Measurements from ENCODE around the gene MBNL1. TPM values are rescaled to one million over a fixed set of nuclear protein-coding genes. Genes with fewer than 3 reads are reported as not detected.

Gene MBNL1
- total RNA-seq, 6 experiments from 2014 or later, result 49.9 to 89.6 (median 63.2) TPM

GRCh38 chr3:152455989-152456388 lies 187.3 kb downstream of the MBNL1 start:
- 72% methylated on average over 4 of the region's 8 CpGs for WGBS (ENCODE audit: insufficient coverage, low coverage, low lambda C conversion rate, missing lambda C conversion rate)
- Histone ChIP-seq H3K27ac (no peak overlapping the region), H3K27me3 (no peaks in the 10 kb centered on the region), H3K4me1 (no peaks in the 10 kb centered on the region), H3K9me3 (no peaks in the 10 kb centered on the region), H3K36me3 (peaks cover 0 to 25% (median 15%) of the 10 kb centered on the region in 4 donors), H3K4me3 (no peak overlapping the region)
- ATAC-seq, result no peak
- intact Hi-C loops (cut with DNase I), result no loop called here
- no peak for DNase-seq
- TF ChIP-seq POLR2A (IDR thresholded peaks at IDR 0.05) (no peak), CTCF (IDR thresholded peaks at IDR 0.05) (no peak)

GRCh38 chr3:152457500-152458375 lies 189.0 kb downstream of the MBNL1 start:
- H3K27ac ChIP-seq, result no peak overlapping the region
- 80% methylated on average over 5 of the region's 7 CpGs for WGBS (ENCODE audit: insufficient coverage, low coverage, low lambda C conversion rate, missing lambda C conversion rate)
- intact Hi-C loops (cut with DNase I), result no loop called here
- H3K36me3 ChIP-seq, result peaks cover 0 to 31% (median 17%) of the 10 kb centered on the region in 4 donors
- H3K27me3 ChIP-seq, result no peaks in the 10 kb centered on the region
- H3K9me3 ChIP-seq, result no peaks in the 10 kb centered on the region
- DNase-seq, result no peak
- ATAC-seq, result no peak
- no peaks in the 10 kb centered on the region for H3K4me1 ChIP-seq
- TF ChIP-seq POLR2A (IDR thresholded peaks at IDR 0.05), result no peak
- TF ChIP-seq CTCF (IDR thresholded peaks at IDR 0.05), result no peak
- no peak overlapping the region for H3K4me3 ChIP-seq

DNA sequence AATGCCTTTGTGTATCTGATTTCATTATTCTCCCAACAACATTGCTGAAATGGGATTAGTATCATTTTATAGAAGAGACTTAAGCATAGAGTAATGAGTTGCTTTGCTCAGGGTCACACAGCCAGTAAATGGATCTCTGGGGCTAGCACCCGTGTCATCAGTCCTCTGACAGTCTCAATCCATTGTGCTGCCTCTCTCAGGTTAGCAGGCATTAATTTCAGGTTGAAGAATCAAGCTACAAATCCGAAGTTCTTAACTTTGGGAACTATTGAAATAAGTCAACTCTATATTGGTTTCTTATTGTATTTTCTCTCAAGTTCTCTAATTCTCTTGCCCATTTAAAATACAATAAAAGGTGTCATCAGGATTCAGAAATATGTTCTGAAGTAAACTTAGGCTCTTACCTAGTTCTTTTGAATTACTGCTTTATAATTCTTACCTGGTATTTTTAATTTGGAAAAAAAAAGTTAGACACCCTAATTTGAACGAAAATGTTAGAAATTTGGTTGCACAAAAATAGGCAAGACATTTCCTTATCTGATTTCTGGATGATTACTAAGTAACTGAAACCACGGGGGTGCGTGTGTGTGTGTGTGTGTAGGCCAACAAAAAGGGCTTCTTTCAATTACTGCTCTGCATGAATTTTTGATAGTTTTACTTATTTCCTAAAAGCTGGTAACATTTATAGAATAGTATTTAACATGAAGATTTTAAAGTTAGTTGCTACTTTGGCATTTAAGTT lies 189.8 kb downstream of the MBNL1 start:
- no peak overlapping the region for H3K4me3 ChIP-seq
- DNase-seq, result no peak
- intact Hi-C loops (cut with DNase I), result no loop called here
- no peaks in the 10 kb centered on the region for H3K27me3 ChIP-seq
- whole genome bisulfite sequencing (ENCODE audit: insufficient coverage, low coverage, low lambda C conversion rate, missing lambda C conversion rate), result 63% methylated on average over 5 of the region's 5 CpGs
- H3K4me1 ChIP-seq, result no peaks in the 10 kb centered on the region
- TF ChIP-seq CTCF (IDR thresholded peaks at IDR 0.05) (no peak), POLR2A (IDR thresholded peaks at IDR 0.05) (no peak)
- H3K9me3 ChIP-seq, result no peaks in the 10 kb centered on the region
- no peak overlapping the region for H3K27ac ChIP-seq
- no peak for ATAC-seq
- peaks cover 0 to 35% (median 16%) of the 10 kb centered on the region in 4 donors for H3K36me3 ChIP-seq

DNA sequence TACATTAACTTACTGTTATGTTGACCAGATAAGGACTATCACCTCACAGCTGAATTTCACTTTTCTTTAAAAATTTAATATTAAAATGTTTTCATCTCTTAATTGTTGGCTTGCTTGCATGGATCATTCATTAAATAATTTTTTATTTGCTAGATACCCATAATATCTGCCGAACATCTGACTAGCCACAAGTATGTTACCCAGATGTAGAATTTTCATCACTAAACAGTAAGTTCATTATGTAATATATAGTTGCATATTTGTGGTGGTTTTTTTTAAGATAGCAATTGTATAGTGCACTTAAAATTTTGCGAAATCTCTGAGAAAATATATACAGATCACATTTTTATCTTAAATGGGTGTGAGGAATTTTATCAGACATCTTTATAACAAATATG lies 190.4 kb downstream of the MBNL1 start:
- WGBS (ENCODE audit: insufficient coverage, low coverage, low lambda C conversion rate, missing lambda C conversion rate), result 97% methylated on average over 2 of the region's 2 CpGs
- Histone ChIP-seq H3K9me3 (no peaks in the 10 kb centered on the region), H3K4me1 (no peaks in the 10 kb centered on the region), H3K27ac (no peak overlapping the region), H3K36me3 (peaks cover 0 to 35% (median 16%) of the 10 kb centered on the region in 4 donors), H3K27me3 (no peaks in the 10 kb centered on the region), H3K4me3 (no peak overlapping the region)
- TF ChIP-seq CTCF (IDR thresholded peaks at IDR 0.05), result no peak
- DNase-seq (no peak), ATAC-seq (no peak)
- intact Hi-C loops (cut with DNase I), result no loop called here
